ENCODE results near the gene DRC7. TPM values are rescaled to one million over a fixed set of nuclear protein-coding genes. Genes with fewer than 3 reads are reported as not detected.
A peak's percentile ranks its signal among the peaks of the same experiment; 100 is the strongest.

Gene DRC7
- total and polyA plus RNA-seq, 5 experiments from 2014 or later = not detected

DNA sequence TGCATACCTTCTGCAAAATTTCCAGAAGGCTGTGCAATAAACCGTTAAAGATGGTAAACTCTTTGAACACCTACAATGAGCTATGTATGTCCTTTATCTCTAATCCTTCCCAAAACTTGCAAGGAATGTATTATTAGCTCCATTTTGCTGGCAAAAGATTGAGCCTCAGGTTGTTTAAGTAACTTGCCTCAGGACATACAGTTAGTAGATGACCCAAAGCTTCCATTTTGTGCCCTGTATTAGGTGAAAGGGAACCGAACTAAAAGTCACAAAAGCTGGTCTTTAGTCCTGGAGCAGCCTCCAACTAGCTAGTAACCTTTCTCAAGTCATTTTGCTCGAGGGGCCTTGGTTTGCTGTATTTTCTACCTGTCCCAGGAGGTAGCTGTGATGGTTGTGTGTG, 22.2 kb upstream of the DRC7 start:
- no peaks in the 10 kb centered on the region for H3K36me3 Mint-ChIP-seq
- H3K27me3 Mint-ChIP-seq = no peaks in the 10 kb centered on the region
- ATAC-seq = no peak
- no peak for DNase-seq
- no peak overlapping the region for H3K4me3 Mint-ChIP-seq
- H3K27ac Mint-ChIP-seq = peak overlapping the region in 1 of 10 donors; percentile 70
- no peaks in the 10 kb centered on the region for H3K9me3 Mint-ChIP-seq
- POLR2A ChIA-PET = no interaction called here
- peaks cover 0 to 10% (median 0%) of the 10 kb centered on the region in 4 donors for H3K4me1 Mint-ChIP-seq

DNA sequence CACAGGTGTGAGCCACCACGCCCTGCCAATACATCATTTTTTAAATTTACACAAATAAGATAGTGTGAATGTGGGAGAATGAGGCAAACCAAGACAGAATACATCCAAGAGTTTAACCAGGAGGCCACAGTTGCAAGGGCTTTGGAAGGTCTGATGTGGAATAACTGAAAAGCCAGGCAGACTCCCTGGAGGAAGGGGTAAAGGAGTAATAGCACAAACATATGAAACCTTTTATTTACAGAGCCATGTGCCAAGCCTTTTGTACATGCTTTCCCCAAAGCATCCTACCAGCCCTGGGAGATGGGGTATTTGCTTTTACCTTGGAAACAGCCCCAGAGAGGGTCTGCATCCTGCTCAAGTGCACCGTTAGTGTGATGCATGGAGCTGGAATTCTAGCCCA, 21.8 kb upstream of the DRC7 start:
- DNase-seq (peak in 1 of 10 donors; percentile 37), ATAC-seq (no peak)
- POLR2A ChIA-PET = no interaction called here
- Mint-ChIP-seq H3K4me1 (peaks cover 0 to 10% (median 0%) of the 10 kb centered on the region in 4 donors), H3K27ac (peak overlapping the region in 1 of 10 donors; percentile 70), H3K9me3 (no peaks in the 10 kb centered on the region), H3K4me3 (no peak overlapping the region), H3K36me3 (no peaks in the 10 kb centered on the region), H3K27me3 (peaks cover 0 to 2% (median 0%) of the 10 kb centered on the region in 5 donors)

DNA sequence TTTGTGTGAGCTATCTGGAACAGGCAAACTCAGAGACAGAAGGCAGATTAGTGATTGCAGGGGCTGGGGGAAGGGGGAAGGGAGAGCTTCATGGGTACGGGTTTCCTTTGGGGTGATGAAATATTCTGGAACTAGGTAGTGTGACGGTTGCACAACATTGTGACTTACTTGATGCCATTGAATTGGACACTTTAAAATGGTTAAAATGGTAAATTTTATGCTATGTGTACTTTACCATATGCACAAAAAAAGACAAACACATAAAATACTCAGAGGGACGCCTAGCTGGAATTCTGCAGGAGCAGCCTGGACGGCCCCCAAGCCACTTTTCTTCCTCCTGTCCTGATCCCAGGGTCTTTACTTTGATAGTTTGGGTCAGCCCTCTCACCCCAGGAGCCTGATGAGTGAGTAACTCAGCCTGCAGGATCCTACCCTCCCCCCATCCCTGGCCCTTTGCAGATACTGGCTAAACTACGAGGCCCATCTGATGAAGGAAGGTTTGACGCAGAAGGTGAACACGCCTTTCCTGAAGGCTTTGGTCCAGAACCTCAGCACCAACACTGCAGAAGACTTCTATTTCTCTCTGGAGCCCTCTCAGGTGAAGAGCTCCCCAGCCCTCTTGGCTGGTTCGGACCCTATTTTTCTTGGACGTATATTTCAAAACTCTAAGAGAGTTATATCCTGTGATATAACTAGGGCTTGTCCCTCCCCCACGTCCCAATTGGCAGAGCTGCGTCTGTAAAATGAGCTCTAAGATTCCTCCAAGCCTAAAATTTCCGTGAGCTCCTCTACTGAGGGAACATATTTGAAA, 18.7 kb upstream of the DRC7 start:
- no peaks in the 10 kb centered on the region for H3K9me3 Mint-ChIP-seq
- H3K27me3 Mint-ChIP-seq = peaks cover 0 to 2% (median 0%) of the 10 kb centered on the region in 5 donors
- POLR2A ChIA-PET = no interaction called here
- H3K4me1 Mint-ChIP-seq = peaks cover 0 to 3% (median 2%) of the 10 kb centered on the region in 4 donors
- H3K36me3 Mint-ChIP-seq = no peaks in the 10 kb centered on the region
- no peak overlapping the region for H3K27ac Mint-ChIP-seq
- no peak for ATAC-seq
- DNase-seq = peak in 1 of 10 donors; percentile 50
- no peak overlapping the region for H3K4me3 Mint-ChIP-seq

DNA sequence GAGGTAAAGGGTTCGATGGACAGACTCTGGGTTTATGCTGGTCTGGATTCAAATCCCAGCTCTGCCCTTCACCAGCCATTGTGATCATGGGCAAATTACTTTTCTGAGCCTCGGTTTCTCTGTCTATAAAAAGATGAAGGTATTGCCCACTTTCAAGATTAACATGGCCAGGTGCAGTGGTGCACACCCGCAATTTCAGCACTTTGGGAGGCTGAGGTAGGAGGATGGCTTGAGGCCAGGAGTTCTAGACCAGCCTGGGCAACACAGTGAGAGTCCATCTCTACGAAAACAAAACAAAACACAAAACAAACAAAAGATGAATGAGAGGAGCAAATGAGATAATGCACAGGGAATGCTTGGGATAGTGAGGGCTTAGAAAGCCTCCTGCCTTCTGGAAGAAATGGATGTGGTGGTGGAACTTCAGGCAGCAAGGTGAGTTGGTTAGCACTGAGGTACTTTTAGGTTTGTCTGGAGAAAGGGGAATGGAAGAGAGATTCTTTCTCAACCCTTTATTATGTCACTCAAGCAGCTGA, 18.0 kb upstream of the DRC7 start:
- Mint-ChIP-seq H3K4me3 (no peak overlapping the region), H3K27ac (no peak overlapping the region), H3K27me3 (peaks cover 0 to 2% (median 0%) of the 10 kb centered on the region in 5 donors)

DNA sequence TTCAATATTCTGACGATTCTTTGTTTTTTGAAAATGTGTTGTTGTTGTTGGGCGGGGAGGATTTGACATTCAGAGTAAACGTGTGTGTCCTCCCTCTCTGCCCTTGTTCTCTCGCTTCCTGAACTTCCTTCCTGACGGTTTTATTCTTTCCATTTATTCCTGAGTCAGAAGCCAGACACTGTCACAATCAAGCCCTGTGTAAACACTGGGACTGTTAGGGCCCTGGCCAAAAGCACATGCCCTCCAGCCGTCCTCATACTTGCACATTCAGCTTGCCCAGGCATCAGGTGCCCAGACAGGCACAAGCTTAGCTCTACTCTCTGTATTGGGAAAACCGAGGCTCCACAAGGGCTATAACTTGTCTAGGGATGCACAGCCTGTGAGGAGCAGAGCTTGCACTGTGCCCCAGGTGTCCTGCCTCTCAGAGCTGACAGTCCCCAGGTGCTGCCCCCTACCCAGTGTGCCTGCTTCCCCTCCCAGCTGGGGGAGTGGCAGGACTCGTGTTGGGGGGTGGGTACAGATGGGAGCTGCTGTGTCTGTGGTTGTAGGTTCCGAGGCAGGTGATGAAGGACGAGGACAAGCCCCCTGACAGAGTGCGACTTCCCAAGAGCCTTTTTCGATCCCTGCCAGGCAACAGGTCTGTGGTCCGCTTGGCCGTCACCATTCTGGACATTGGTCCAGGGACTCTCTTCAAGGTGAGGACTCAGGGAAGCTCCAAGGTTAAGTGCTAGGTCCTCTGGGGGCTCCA, 16.8 kb upstream of the DRC7 start:
- Mint-ChIP-seq H3K9me3 (no peaks in the 10 kb centered on the region), H3K4me1 (peaks cover 0 to 3% (median 2%) of the 10 kb centered on the region in 4 donors), H3K27me3 (peaks cover 0 to 2% (median 0%) of the 10 kb centered on the region in 5 donors), H3K4me3 (no peak overlapping the region), H3K27ac (peak overlapping the region in 1 of 10 donors; percentile 14), H3K36me3 (no peaks in the 10 kb centered on the region)
- peak in 1 of 10 donors; percentile 40 for DNase-seq
- POLR2A ChIA-PET = no interaction called here
- ATAC-seq = no peak

More for the DNA sequence above, 18.0 kb upstream of the DRC7 start:
- ATAC-seq (no peak), DNase-seq (no peak)
- Mint-ChIP-seq H3K4me1 (peaks cover 0 to 3% (median 2%) of the 10 kb centered on the region in 4 donors), H3K36me3 (no peaks in the 10 kb centered on the region), H3K9me3 (no peaks in the 10 kb centered on the region)
- POLR2A ChIA-PET = no interaction called here

DNA sequence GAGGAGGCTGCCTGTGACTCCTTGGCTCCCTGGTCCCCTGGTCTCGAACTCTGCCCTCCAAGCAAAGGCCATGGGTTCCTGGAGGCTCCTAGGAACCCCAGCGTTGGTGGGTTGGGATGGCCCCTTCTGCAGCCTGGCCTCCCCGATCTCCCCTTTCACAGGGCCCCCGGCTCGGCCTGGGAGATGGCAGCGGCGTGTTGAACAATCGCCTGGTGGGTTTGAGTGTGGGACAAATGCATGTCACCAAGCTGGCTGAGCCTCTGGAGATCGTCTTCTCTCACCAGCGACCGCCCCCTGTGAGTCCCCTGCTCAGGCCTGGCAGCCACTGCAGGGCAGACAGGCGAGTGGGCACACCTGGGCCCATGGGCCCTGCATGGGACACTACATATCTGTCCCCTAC, 15.6 kb upstream of the DRC7 start:
- peaks cover 0 to 2% (median 0%) of the 10 kb centered on the region in 5 donors for H3K27me3 Mint-ChIP-seq

DNA sequence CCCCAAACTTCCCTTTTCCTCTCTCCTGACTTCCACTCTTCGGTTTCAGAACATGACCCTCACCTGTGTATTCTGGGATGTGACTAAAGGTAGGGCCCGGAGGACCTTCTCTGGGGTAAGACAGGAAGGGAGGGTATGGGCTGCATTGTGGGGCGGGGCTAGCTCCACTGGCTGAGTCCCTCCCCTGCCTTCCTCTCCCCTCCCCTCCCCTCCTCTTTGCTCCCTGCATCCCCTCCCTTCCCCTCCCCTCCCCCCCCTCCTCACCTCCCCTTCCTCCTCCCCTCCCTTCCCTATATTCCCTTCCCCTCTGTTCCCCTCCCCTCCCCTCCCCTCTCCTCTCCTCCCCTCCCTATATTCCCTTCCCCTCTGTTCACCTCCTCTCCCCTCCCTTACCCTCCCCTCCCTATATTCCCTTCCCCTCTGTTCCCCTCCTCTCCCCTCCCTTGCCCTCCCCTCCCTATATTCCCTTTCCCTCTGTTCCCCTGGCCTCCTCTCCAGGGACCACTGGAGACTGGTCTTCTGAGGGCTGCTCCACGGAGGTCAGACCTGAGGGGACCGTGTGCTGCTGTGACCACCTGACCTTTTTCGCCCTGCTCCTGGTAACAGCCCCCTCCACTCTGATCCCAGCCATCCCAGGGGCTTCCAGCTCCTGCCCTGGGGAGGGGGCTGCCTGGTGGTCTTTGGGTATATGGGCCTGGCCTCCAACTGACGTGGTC, 14.7 kb upstream of the DRC7 start:
- H3K4me1 Mint-ChIP-seq = peaks cover 0 to 3% (median 2%) of the 10 kb centered on the region in 4 donors
- no peak overlapping the region for H3K4me3 Mint-ChIP-seq
- no peak for DNase-seq
- H3K36me3 Mint-ChIP-seq = no peaks in the 10 kb centered on the region
- no peaks in the 10 kb centered on the region for H3K9me3 Mint-ChIP-seq
- no peak overlapping the region for H3K27ac Mint-ChIP-seq
- no peak for ATAC-seq
- H3K27me3 Mint-ChIP-seq = peaks cover 0 to 2% (median 0%) of the 10 kb centered on the region in 5 donors
- POLR2A ChIA-PET = no interaction called here

More for the DNA sequence above, 15.6 kb upstream of the DRC7 start:
- no peak for DNase-seq
- no peaks in the 10 kb centered on the region for H3K36me3 Mint-ChIP-seq
- ATAC-seq = no peak
- peaks cover 0 to 3% (median 2%) of the 10 kb centered on the region in 4 donors for H3K4me1 Mint-ChIP-seq
- no peaks in the 10 kb centered on the region for H3K9me3 Mint-ChIP-seq
- H3K27ac Mint-ChIP-seq = peak overlapping the region in 2 of 10 donors; percentile 38 to 40
- no peak overlapping the region for H3K4me3 Mint-ChIP-seq
- POLR2A ChIA-PET = no interaction called here

DNA sequence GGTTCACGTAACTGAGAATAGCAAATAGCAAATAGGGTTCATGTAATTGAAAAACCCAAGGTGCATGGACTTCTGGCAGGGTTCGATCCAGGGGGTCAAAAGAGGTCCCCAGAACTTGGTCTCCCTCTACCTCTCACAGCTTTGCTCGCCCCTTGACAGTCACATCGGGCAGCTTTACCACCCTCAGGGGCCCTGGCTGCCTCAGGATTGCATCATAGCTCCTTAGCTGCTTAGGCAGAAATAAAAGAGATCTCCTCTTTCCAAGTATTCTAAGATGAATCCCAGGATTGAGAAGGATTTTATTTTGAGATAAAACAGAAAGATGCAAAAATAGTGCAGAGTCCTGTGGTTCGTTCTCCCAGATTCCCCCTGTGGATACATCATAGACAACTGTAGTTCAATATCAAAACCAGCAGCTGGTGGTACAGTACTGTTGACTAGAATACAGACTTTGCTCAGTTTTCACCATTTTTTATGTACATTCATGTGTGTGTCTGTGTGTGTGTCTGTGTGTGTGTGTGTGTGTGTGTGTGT, 13.7 kb upstream of the DRC7 start:
- Mint-ChIP-seq H3K36me3 (no peaks in the 10 kb centered on the region), H3K27ac (peak overlapping the region in 1 of 10 donors; percentile 60)
- no peak for ATAC-seq

DNA sequence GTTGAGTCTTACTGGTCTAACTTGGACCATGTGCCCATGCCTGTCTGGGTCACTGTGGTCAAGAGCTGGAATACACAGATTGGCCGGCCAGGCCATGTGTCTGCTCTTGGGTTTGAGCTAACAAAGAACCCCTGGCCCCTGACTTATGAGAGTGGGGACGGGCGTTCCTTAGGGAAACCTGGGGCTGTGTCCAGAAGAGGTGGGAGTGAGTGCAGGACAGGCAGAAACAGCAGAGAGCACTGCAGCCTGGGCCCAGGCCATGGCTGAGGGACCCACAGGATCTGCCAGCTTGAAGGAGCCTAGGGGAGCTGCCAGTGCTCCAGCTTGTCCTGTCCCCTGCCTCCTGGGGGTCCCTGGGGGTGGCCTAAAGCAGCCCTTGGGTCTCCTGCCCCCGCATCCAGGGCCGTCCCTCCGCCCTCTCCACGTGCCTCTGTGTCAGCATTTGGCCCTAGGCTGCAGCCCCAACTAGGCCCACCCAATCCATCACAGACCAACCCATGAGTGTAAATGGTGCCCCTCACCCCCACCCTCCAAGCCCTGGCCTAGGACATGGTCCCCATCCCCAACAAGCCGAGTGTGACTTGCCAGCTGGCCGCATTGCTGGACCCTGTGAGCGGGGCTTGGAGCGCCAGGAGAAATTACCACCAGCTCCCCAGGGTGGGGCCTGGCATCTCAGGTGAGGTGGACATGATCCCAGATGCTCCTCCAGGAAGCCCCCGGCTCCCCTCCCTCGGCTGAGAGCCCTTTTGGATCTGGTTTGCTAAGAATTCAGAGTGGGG, 12.5 kb upstream of the DRC7 start:
- H3K4me3 Mint-ChIP-seq = no peak overlapping the region
- H3K36me3 Mint-ChIP-seq = no peaks in the 10 kb centered on the region
- H3K27ac Mint-ChIP-seq = peak overlapping the region in 2 of 10 donors; percentile 14 to 17
- DNase-seq (no peak), ATAC-seq (no peak)
- POLR2A ChIA-PET = no interaction called here
- H3K27me3 Mint-ChIP-seq = peaks cover 0 to 2% (median 0%) of the 10 kb centered on the region in 5 donors
- no peaks in the 10 kb centered on the region for H3K9me3 Mint-ChIP-seq
- H3K4me1 Mint-ChIP-seq = peaks cover 0 to 3% (median 2%) of the 10 kb centered on the region in 4 donors

More for the DNA sequence above, 13.7 kb upstream of the DRC7 start:
- Mint-ChIP-seq H3K27me3 (peaks cover 0 to 2% (median 0%) of the 10 kb centered on the region in 5 donors), H3K9me3 (no peaks in the 10 kb centered on the region), H3K4me3 (no peak overlapping the region), H3K4me1 (peaks cover 0 to 3% (median 2%) of the 10 kb centered on the region in 4 donors)
- DNase-seq = no peak
- POLR2A ChIA-PET = no interaction called here

DNA sequence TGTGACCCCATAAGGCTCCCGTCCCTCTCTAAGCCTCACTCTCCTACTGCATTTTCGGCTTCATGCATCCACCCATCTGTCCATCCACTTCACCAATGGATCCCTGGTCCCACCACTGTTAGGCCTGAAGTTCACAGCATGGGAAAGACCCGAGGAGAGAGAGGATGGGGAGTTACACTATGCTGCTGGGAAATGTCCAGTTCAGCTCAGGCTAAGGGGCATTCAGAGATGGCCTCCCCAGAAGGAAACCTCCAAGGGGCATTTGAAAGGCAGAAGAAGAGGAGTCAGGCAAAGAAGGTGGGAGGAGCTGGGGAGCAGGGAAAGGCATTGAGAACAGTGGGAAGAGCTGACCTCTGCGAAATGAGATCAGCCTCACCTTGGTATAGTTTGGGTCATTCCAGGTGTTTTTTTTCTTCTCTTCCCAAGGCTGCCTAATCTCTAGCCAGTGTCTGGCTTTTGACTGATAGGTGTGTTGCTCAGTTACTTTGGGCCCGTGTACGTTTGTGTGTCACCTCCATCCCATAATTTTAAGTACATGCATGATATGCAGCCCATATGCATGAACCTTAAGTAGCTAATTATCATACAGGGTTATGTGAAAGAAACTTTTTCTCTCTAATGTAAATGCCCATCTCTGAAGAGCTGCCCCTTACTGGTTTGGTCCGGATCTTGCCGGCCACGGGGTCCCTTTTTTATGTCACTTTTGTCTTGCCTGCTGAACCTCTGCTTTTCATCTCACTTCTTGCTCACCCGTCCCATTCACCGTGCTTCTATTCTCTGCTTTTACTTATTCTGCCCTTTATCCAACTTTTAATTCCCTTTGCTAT, 11.6 kb upstream of the DRC7 start:
- Mint-ChIP-seq H3K36me3 (no peaks in the 10 kb centered on the region), H3K4me3 (no peak overlapping the region), H3K4me1 (peaks cover 2 to 6% (median 2%) of the 10 kb centered on the region in 4 donors), H3K27me3 (no peaks in the 10 kb centered on the region), H3K27ac (peak overlapping the region in 3 of 10 donors; percentile 17 to 75 (median 24)), H3K9me3 (no peaks in the 10 kb centered on the region)
- no peak for ATAC-seq
- no peak for DNase-seq
- POLR2A ChIA-PET = no interaction called here
